Embryonic facial prominence (tissue), 1 donor: ENCODE results near the gene C13orf42.
"Not testable (repeated sequence)": the region's sequence is repeated elsewhere in the genome, so short reads cannot be mapped to it uniquely, and the experiment has no call there.

Experiments
- DNase-seq: peaks from one replicate; pipeline ENCODE4 v3.0.0-alpha.2; 2016; ENCODE audit errors: extremely low spot score

C13orf42 gene

GRCh38 chr13:51120873-51121272 is 9.8 kb upstream of the C13orf42 start:
- DNase-seq, result not testable (repeated sequence)

- DNase-seq, result no peak
Observed at GRCh38 chr13:51118809-51119431, 7.8 kb upstream of the C13orf42 start.

GRCh38 chr13:51113969-51114368 is 2.9 kb upstream of the C13orf42 start:
- DNase-seq, result no peak

- no peak for DNase-seq
Observed at GRCh38 chr13:51113186-51113881, 2.3 kb upstream of the C13orf42 start.

- DNase-seq, result no peak
Observed at GRCh38 chr13:51112771-51113170, 1.7 kb upstream of the C13orf42 start.

GRCh38 chr13:51111997-51112396 is 923 bp upstream of the C13orf42 start:
- DNase-seq, result no peak

GRCh38 chr13:51107996-51108395 is 3.1 kb downstream of the C13orf42 start:
- DNase-seq, result no peak

- DNase-seq, result no peak
Observed at GRCh38 chr13:51105046-51105445, 6.0 kb downstream of the C13orf42 start.

GRCh38 chr13:51101636-51102235 is 9.3 kb downstream of the C13orf42 start:
- DNase-seq, result no peak

GRCh38 chr13:51097353-51098043 is 13.6 kb downstream of the C13orf42 start:
- DNase-seq, result no peak

GRCh38 chr13:51096131-51096530 is 14.9 kb downstream of the C13orf42 start:
- no peak for DNase-seq

GRCh38 chr13:51093574-51093973 is 17.5 kb downstream of the C13orf42 start:
- DNase-seq, result no peak

GRCh38 chr13:51091839-51092238 is 19.2 kb downstream of the C13orf42 start:
- DNase-seq, result no peak

- no peak for DNase-seq
Observed at GRCh38 chr13:51083706-51084105, 27.4 kb downstream of the C13orf42 start.

GRCh38 chr13:51080478-51081065 is 30.5 kb downstream of the C13orf42 start:
- not testable (repeated sequence) for DNase-seq

- DNase-seq, result no peak
Observed at GRCh38 chr13:51071493-51071892, 39.6 kb downstream of the C13orf42 start.

- DNase-seq, result peak; percentile 68
Observed at GRCh38 chr13:51070005-51070649, 40.9 kb downstream of the C13orf42 start.

- DNase-seq, result no peak
Observed at GRCh38 chr13:51068501-51068900, 42.6 kb downstream of the C13orf42 start.

GRCh38 chr13:51067706-51068105 is 43.4 kb downstream of the C13orf42 start:
- DNase-seq, result no peak

GRCh38 chr13:51067210-51067701 is 43.8 kb downstream of the C13orf42 start:
- no peak for DNase-seq

GRCh38 chr13:51066091-51066831 is 44.8 kb downstream of the C13orf42 start:
- DNase-seq, result no peak
